CD4-positive, alpha-beta T cell treated with Interleukin-17A for 1 hour (primary cell): ENCODE measurements around the gene AJM1.
A peak's percentile ranks its signal among the peaks of the same experiment; 100 is the strongest.

ENCODE experiments used
- DNase-seq: peaks from one replicate; pipeline ENCODE4 v3.0.0-alpha.2; 2020

Gene AJM1

DNA sequence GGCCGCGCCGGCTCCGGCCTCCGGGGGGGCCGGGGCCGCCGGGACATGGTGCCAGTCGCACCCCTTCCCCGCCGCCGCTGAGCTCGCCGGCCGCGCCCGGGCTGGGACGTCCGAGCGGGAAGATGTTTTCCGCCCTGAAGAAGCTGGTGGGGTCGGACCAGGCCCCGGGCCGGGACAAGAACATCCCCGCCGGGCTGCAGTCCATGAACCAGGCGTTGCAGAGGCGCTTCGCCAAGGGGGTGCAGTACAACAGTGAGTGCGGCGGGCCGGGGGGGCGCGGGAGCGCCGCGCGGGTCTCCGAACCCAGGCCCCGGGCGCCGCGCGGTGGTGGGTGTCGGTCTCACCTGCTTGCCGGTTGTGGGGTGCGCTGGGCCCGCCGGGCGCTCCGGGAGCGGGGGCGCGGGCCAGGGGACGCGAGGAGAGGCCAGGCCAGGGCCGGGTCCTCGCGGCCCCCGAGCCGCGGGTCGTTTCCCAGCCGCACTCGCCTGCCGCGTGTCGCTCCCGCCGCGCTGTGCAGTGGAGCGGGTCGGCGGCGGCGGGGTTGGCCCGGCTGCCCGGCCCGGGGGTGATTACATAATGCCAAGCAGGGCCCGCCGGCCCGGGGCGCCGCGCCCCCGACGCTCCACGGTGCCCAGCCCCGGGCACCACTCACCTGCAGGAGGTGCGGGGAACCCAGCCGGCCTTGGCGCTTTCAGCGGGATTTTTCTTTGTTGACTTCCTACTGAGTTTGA lies 34.0 kb upstream of the AJM1 start:
- peak; percentile 52 for DNase-seq

DNA sequence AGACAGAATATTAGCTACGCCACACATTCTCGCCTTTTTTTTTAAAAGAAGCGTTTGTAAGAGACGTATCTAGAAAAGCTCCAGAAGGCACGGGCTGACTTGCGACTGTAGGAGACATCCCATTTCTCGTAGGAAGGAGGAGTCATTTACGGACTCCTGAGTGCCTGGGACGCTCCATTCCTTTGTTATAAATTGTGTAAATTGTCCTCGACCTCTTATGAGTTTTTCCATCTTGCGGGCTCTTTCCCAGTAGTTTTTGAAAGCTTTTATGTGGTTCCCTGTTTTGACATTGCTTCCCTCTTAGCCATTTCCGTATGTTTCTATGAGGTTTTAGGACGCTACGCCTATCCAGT lies 33.5 kb upstream of the AJM1 start:
- no peak for DNase-seq

DNA sequence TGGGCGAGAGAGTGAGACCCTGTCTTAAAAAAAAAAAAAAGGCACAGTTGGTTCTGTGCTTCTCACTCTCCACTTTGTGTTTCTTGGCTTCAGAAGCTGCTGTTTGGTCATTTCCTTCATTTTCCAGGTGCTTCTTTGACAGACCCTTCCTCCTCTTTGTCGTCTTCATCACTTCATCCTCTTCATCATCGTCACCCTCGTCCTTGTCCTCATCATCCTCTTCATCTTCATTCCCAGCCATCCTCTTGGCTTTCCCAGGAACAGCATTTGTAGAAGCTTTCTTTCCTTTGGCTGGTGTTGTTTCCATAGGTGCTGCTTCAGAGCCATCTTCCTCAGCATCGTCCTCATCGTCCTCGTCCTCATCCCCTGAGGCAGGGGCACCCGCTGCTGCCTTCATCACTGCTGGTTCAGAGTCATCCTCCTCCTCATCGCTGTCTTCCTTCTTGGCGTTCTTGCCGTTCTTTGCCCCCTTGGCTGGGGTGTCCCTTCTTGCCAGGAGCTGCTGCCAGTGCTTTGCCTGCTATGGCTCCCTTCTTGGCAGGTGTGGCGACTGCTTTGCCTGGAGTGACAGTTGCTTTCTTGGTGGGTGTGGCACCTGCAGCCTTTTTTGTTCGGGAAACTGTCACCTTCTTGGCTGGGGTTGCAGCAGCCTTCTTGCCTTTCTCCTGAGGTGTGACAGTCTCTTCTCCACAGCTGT lies 27.4 kb upstream of the AJM1 start:
- no peak for DNase-seq

DNA sequence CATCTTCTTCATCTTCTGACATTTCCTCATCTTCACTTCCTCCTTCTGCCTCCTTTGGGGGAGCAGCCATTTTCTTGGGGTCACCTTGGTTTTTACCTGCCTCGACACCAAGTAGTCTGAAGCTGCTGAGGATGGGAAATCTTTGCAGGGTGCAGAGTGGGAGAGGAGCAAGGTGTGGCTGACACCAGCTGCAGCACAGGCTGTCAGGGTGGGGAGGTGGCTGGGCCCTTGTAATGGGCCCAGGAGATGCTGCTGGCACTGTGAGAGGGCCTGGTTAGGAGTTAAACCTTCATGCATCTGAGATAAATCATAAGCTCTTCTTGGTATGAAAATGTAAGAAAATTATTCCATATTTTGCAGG lies 26.9 kb upstream of the AJM1 start:
- no peak for DNase-seq

DNA sequence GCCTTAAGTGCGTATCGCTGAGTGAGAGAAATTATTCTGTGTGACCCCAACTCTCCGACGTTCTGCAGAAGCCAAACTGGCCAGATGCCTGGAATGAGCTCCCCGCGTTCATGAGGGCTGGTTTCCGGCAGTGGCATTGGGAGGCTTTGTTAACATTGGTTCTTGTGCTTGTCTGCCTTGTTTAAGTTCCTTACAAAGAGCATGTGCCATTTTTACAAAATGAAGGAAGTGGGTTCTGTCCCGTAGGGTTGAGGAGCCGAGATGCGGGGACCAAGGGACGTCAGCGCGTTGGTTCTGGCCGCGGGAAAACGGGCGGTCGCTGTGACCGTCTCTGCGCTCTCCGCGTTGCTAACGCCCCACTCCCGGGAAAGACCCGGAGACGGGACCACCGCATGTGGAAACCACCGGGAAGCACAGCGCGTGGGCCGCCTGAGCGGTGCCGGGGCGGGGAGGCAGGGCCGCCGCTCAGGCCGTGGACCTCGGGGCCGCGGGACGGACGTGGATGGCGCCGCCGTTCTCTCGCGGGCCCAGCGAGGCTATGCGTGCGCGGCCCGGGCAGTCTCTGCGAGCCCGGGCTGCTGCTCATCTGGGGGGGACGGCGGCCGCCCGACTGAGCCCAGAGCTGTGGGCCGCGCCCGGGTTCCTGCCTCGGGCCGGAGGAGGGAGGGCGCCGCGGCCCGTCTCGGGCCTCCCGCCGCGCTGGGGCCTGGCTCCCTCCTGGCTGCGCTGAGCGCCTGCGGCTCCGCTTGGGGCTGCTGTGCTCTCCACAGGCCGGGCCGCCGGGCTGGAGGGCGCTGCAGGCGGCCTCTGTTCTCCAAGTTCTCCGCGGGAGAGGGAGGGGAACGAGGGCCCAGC lies 21.1 kb upstream of the AJM1 start:
- no peak for DNase-seq

DNA sequence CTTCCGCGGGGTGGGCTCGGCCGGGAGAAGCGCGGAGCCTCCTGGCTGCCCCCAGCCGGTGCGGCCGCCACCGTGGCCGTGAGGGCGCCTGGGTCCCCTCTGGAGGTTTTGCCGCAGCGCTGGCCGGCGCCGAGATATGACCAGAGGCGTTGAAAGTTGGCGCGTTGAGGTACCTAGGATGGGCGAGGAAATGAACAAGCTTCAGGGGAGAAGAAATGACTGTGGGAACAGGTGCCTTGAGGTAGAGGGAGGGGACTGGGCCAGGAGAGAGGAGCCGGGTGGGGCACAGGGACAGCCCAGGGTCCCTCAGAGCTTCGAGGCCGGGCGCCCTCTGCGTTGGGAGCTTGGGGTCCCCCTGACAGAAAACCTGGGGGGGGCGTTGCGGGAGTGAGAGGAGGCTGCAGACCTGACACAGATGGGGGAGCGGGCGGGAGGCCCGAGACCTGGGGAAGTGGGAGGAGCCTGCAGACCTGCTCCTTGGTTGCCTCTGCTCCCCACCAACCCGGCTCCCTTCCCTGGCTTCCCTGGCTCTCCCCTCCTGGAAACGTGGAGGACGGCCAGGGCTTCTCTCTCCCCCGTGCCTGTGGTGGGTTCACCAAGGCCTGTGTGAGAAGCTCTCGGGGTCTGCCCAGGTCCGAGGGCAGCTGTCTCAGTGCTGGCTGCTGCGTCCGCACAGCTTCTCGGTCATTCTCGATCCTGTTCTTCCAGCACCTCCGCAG lies 20.3 kb upstream of the AJM1 start:
- no peak for DNase-seq

DNA sequence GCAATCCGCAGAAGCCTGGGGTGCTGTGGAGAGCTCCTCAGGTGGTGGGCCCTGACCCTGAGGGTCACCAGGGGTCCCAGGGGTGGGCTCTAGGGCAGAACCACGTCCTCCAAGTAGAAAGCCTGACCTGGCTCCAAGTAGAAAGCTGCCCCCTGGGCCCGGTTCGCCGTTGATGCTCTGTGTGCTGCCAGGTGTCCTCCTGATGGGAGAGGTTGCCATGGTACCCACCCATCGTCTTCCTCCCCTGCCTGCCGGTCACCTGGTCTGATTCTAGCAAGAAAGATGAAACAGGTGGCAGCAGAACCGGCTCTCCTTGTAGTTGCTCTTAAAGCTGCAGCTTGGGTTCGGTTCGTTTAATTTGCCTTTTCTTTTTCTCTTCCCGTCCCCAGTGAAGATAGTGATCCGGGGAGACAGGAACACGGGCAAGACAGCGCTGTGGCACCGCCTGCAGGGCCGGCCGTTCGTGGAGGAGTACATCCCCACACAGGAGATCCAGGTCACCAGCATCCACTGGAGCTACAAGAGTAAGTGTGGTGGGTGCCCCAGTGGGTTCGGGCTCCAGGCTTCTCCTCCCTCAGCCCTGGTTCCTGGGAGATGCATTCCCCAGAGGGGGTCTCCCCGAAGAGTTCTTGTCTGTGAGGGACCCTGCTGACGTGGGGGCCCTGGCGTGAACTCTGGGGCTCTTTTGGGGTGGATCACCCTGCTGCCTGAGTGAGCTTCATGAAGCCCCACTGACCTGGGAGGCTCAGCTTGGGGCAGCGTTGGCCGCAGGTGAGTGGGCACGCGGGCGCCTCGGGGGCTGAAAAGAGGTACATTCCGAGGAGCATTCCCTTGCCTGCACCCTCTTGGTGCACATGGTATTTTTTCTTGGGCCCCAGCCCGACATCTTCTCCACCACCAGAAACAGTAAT lies 18.9 kb upstream of the AJM1 start:
- DNase-seq = no peak

DNA sequence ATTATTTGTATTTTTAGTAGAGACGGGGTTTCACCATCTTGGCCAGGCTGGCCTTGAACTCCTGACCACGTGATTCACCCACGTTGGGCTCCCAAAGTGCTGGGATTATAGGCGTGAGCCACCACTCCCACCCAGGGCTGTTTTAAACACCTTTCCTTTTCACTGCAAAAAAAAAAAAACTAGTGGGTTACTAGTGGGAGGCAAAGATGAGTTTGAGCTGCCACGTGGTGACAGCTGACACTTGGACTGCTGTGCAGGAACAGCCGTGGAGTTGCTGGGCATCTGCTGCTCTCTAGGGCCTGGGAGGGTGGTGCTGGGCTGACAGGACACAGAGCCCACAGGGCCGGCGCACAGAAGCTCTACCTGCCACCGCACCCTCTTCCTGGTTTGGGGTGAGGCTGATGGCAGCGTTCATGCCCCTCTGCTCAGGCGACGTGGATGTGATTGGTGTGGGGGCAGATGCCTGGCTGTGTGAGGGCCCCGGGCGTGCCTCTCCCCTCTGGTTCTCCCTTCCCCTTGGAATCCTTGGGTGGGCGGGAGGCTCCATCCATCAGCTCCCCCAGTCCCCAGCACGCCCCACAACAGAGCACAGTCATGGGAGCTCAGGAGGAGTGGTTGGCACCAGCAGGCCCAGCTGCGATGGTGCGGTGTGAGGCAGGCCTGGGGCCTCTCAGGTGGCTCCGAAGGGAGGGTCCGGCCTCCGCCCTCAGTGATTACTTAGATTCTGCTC lies 17.6 kb upstream of the AJM1 start:
- no peak for DNase-seq

DNA sequence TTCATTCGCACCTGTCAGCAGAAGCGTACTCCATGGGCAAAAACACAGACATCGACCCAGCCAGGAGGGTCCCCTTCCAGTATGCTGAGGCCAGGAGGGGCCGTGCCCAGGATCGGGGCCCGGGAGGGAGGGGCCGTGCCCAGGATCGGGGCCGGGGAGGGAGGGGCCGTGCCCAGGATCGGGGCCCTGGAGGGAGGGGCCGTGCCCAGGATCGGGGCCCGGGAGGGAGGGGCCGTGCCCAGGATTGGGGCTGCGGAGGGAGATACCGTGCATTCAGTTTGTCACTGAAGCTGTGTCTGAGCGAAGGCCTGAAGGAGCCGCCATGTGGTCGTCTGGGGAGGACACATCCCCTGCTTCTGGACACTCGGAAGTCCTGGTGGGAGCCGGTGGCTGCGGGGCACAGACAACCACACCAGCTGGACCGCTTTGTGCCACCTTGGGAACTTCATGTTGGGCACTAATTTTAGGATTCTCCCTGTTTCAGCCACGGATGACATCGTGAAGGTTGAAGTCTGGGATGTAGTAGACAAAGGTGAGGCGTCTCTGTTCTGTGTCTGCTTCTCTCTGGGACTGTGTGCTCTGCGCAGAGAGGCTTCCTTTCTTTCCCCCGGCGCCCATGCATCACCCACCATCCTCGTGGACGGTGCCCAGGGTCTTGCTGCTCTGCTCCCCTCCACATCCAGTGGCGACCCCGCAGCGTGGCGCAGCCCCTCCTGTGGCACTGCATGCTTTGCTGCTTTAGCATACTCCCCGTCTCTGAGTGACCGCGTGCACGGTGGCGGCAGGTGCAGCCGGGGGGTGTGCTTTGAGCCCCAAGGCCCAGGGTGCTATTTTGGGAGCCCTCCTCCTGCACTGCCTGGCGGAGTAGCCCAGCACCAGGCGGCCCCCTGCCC lies 16.7 kb upstream of the AJM1 start:
- DNase-seq = no peak

DNA sequence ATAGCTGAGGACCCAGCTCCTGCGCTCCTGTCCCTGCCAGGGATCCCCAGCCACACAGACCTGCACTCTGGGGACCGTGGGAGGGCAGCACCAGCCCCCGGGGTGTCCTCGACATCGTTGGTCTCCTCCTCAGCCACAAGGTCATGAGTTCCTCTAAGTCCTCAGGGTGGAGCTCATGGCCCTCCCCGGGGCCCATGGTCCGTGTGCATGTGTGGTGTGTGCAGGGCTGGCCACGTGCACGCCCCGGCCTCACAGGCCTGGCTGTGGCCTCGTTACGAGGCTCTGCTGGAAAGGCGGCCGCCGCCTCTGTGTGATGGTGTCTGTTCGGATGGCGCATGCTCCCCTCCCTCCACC lies 16.1 kb upstream of the AJM1 start:
- no peak for DNase-seq

DNA sequence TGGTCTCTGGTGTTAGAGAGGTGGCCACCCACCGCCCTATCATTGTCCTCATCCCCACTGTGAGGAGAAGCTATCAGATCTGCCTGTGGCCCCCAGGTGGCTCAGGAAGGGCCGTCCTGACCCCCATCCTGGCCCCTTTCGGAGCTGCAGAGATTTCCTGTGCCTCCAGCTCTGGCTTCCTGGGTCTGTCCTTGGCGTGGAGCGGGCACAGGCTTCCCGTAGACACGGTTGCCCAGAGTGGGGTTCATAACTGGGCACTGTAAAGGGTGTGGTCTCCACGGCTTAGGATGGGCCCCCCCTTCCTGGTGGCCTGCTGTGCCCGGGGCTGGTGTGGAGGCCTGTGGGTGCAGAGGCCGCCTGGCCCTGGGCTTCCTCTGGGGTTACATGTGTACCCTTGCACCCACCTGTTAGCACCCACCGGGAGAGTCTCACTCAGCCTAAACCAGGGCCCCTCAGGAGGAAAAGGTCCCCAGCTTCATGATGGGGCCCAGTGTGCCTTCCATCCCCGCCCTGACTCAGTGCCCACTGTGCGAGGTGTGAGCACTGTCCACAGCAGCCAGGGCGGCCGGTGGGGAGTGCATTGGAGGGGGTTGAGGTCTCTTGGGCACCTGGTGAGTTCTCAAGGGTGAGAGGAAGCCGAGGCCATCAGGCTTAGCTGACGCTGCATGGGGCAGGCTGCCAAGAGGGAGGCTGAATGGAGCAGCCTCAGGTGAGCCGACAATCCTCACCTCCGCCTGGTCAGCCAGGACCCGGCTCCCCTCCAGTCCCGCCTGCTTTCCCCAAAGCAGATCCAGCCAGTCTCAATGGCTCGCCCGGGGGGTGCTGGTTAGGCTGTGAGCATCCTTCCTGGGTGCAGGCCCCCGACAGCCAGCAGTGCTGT lies 15.3 kb upstream of the AJM1 start:
- no peak for DNase-seq

DNA sequence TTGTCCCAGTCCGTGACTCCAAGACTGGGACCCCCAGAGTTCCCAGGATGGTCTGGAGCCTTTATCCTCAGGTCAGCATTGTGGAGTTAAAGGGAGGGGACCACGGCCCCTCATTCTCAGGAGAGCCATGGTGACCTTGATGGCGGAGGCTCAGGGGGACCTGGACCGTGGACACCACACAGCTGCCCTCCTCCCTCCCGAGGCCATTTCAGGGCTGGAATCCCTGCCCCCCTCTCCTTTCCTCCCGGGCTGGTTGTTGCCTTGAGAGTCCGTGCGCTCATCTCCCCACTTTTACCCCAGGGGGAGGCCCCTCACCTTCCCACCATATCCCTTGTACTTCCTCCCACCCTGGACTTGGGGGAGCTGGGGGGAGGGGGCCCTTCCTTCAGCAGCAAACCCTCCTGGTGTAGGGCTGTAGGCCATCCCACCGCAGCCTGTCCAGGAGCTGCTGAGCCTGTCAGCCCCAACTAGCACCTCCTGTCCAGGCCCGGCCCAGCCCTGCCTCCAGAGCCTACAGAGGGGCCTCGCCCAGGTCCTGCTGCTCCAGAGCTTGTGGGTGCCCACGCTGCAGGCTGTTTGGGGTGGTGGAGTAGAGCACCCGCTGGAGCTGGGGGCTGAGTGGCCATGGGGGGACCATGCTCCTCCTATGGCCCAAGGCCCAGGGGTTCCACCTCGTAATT lies 14.3 kb upstream of the AJM1 start:
- DNase-seq = no peak

DNA sequence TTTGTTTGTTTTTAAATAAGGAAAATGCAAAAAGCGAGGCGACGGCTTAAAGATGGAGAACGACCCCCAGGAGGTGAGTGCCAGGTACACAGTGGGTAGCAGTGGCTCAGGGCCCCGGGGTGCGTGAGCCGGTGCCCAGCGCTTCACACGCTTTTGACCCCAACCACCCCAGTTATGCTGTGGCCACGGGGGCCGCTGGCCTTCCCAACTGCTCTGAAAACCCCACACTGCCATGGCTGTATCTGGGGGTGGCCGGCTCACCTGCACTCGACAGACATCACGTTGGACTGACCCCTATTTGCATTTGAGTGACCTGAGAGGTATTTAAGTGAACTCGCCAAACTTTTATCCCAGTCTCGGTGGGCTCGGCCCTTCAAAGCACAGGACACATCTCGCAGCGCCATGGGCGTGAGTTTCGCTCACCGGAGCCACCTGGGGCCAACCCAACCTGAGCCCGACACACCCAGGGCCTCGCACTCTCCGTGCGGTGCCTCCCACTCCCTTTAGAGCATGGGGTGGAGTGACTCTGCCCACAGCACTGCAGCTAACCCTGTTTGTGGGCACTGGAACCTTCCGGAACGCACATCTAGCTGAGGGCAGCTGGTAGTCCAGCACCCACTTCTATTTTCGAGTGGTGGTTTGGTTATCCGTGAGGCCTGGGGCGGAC lies 13.7 kb upstream of the AJM1 start:
- DNase-seq = no peak

DNA sequence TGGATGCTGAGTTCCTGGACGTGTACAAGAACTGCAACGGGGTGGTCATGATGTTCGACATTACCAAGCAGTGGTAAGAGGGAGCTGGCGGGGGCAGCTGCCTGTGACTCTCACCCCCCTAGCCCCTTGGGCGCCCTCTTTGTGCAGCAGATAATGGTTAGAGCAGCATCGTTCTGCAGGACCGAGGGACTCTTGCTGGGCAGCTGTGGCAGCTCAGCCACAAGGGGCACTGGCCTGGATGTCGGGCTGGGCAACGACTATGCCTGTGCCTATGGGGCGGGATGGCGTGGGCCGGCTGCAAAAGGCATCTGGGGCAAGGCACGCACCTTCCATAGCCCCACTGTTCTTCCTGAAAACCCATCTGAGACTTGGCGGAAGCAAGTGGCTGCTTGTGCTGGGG lies 12.9 kb upstream of the AJM1 start:
- DNase-seq = no peak

DNA sequence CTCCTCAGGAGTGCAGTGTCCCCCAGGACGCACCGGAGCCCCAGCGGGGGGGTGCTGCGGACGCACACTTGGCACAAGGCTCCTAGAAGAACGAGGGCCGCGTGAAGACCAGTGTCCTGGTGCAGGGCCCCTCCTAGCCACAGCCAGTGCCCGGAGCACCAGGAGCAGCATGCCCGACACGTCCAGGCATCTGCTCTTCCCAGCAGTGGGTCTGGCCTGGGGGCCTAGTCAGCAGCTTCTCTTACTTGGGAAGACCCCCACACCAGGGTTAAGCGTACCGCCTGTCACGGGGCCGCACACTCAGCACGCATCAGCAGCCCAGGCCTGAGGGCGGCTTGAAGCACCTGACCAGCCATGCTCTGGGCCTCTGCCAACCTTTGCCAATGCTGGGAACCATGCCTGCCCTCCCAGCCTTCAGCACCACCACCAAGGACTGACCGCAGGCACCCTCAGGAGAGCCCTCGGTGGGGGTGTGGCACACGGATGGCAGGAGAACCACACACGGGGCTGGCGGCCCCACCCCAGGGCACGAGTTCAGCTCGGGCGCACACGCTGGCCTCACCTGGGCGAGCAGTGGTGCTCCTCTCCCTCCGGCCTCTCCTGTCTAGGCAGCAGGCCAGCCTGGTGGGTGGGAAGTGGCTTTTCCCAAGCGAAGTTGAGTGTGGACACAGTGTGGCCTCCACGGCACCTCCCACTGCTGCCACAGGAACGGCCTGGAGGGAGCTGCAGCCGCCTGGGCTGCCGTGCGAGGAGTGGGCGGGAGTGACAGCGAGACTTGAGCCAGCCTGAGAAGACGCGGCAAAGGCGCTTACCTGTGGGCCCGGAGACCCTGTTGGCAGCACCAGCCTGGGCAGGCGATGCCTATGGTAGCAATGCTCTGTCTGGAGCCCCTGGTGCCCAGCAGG lies 12.0 kb upstream of the AJM1 start:
- no peak for DNase-seq

DNA sequence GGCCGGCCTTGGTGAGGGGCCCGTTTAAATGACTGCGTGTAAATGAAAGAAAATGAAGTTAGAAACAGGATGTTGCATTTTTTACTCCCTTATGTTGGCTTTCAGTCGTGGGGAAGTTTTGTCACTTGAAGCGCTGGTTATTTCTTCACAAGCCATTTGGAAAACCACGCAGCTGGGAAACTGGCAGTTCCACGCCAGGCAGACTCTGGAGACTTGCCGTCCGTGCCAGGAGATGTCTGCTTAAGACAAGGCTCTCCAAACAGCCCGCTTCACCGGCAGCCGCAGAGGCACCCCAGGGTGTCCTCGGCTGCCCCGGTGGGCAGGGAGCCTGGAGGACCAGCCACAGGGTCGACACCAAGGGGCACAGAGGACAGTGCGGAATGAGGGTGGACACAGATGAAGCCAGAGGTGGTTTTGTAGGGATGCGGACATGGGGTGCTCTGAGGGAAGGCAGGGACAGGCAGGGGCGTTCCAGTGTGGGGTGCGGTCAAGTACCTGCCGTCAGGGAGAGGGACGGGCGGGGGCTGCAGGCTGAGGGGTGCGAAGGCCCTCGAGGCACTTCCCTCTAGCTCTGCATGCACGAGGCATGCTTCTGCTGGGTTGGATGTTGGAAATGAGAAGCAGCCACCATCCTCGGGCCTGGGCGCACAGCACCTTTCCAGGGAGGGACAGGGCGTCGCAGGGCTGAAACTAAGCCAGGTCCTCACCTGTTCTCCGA lies 11.1 kb upstream of the AJM1 start:
- no peak for DNase-seq

DNA sequence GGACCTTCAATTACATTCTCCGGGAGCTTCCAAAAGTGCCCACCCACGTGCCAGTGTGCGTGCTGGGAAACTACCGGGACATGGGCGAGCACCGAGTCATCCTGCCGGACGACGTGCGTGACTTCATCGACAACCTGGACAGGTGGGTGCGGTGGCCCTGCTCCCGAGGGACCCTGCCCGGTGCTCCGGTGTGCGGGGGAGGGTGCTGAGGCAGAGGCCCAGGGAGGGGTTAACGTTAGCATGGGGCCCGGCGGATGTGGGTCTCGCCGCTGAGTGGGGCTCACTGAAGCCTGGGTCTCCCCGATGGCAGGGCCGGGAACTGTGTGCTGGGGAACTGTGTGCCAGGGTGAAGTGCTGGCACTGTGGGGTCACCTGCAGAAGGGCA lies 10.6 kb upstream of the AJM1 start:
- DNase-seq = no peak
